GM12878 (cell line): Measurements from ENCODE around the gene POMC. TPM values are rescaled to one million over a fixed set of nuclear protein-coding genes. Genes with fewer than 3 reads are reported as not detected.

ENCODE experiments used
- ATAC-seq: fragments of 200-7000 bp; cut with Tn5 transposase; 3 replicates; pipeline ENCODE4 v1.9.1; 2020; ENCODE audit warnings: mild to moderate bottlenecking, moderate library complexity
- BruUV-seq: library from RNA; stranded (reverse); fragments of 400-500 nt; replicated peaks from 2 replicates; lab custom pipeline; 2021; lab: Mats Ljungman, UMichigan
- CTCF ChIA-PET: fragments of 300-600 bp; sonication (Branson Sonifier 250); formaldehyde crosslinking; extraction: SDS; loops from one replicate; lab custom pipeline; 2021; ENCODE audit warnings: inconsistent platforms; lab: Yijun Ruan, JAX
- POLR2A ChIA-PET: fragments of 350-600 bp; formaldehyde crosslinking; extraction: SDS; loops from one replicate; lab custom pipeline; 2021; ENCODE audit warnings: inconsistent platforms; lab: Charles Lee
- RAD21 ChIA-PET: fragments of 300-600 bp; sonication (Branson Sonifier 250); formaldehyde crosslinking; loops from one replicate; lab custom pipeline; 2023; ENCODE audit warnings: antibody characterized with exemption; ENCODE audit not compliant: unreplicated experiment; lab: Charles Lee
- SMC1A ChIA-PET: fragments of 300-600 bp; sonication (Branson Sonifier 250); formaldehyde crosslinking; loops from one replicate; lab custom pipeline; 2023; ENCODE audit not compliant: unreplicated experiment, uncharacterized antibody; lab: Charles Lee
- DNase-seq: peaks from one replicate; pipeline ENCODE4 v3.0.0-alpha.2; 2011; ENCODE audit warnings: low read depth, low spot score
- FAIRE-seq: peaks from 3 replicates; lab custom pipeline; 2011; peaks lifted over from hg19 to GRCh38; lab: Jason Lieb, UNC
- H2AFZ ChIP-seq: 2 replicates; pipeline ENCODE4 v1.6.0; 2011; ENCODE audit warnings: low read depth, low read length, control low read depth; ENCODE audit not compliant: control insufficient read depth
- H3K27ac ChIP-seq: 2 replicates; pipeline ENCODE4 v1.5.1; 2011; ENCODE audit warnings: control low read depth; ENCODE audit not compliant: control insufficient read depth, insufficient read depth
- H3K27me3 ChIP-seq, 2 experiments: replicated peaks in 1 of 2; 2 replicates each; pipeline versions ENCODE4 v1.6.0 to v1.6.1; 2011; ENCODE audit warnings: low read length in 1 of 2; ENCODE audit not compliant: control insufficient read depth in 2 of 2, insufficient read depth in 2 of 2
- H3K36me3 ChIP-seq, 2 experiments: 2 replicates each; pipeline ENCODE4 v1.5.1; 2011; ENCODE audit warnings: low read length in 1 of 2; ENCODE audit not compliant: control insufficient read depth in 2 of 2, insufficient read depth in 2 of 2
- H3K4me1 ChIP-seq: 2 replicates; pipeline ENCODE4 v1.6.1; 2011; ENCODE audit warnings: mild to moderate bottlenecking, low read length, moderate library complexity, mixed read lengths; ENCODE audit not compliant: control insufficient read depth, insufficient read depth
- H3K4me2 ChIP-seq: 2 replicates; pipeline ENCODE4 v1.6.0; 2011; ENCODE audit warnings: control low read depth; ENCODE audit not compliant: control insufficient read depth, insufficient read depth
- H3K4me3 ChIP-seq: fragments of 200-600 bp; sonication (generic); 2 replicates; pipeline ENCODE4 v1.5.1; 2016
- H3K79me2 ChIP-seq: 2 replicates; pipeline ENCODE4 v1.6.0; 2011; ENCODE audit warnings: low read length; ENCODE audit not compliant: control insufficient read depth, insufficient read depth
- H3K9ac ChIP-seq: 2 replicates; pipeline ENCODE4 v1.8.0; 2011; ENCODE audit warnings: low read length, control low read depth, mixed read lengths; ENCODE audit not compliant: control insufficient read depth, insufficient read depth
- H3K9me3 ChIP-seq: replicated peaks from 3 replicates; pipeline ENCODE4 v1.5.1; 2011; ENCODE audit warnings: mild to moderate bottlenecking, low read length; ENCODE audit not compliant: control insufficient read depth, insufficient read depth
- H4K20me1 ChIP-seq: 2 replicates; pipeline ENCODE4 v1.6.0; 2011; ENCODE audit not compliant: control insufficient read depth, insufficient read depth
- BCLAF1 ChIP-seq: fragments of 450-650 bp; IDR thresholded peaks from 2 replicates; pipeline ENCODE4 v1.6.1; 2017; ENCODE audit warnings: antibody characterized with exemption, mild to moderate bottlenecking, moderate library complexity
- BHLHE40 ChIP-seq, 2 experiments: fragments of 450-650 bp in 1 of 2; IDR thresholded peaks; 2 replicates each; pipeline ENCODE4 v1.6.1; 2011 to 2017; ENCODE audit warnings: low read depth in 2 of 2, borderline replicate concordance in 1 of 2, improper control_type of control experiment in 1 of 2, low read length in 1 of 2, mild to moderate bottlenecking in 1 of 2
- CHD2 ChIP-seq: IDR thresholded peaks from 2 replicates; pipeline ENCODE4 v1.6.1; 2011; ENCODE audit warnings: low read depth, low read length, improper control_type of control experiment, borderline replicate concordance
- HDAC2 ChIP-seq: fragments of 200-600 bp; sonication (generic); IDR thresholded peaks from 2 replicates; pipeline ENCODE4 v1.6.1; 2017
- JUND ChIP-seq: IDR thresholded peaks from 2 replicates; pipeline ENCODE4 v1.6.1; 2012; ENCODE audit warnings: low read depth, mild to moderate bottlenecking, low read length, improper control_type of control experiment, moderate library complexity
- MTA2 ChIP-seq: fragments of 450-650 bp; IDR thresholded peaks from 2 replicates; pipeline ENCODE4 v1.6.1; 2016; ENCODE audit warnings: low read depth, mild to moderate bottlenecking, moderate library complexity
- MYC ChIP-seq: IDR thresholded peaks from 2 replicates; pipeline ENCODE4 v1.6.1; 2011; ENCODE audit warnings: mild to moderate bottlenecking, low read length, moderate library complexity, inconsistent platforms; ENCODE audit not compliant: insufficient read depth, insufficient replicate concordance, insufficient read length, severe bottlenecking
- NR2C2 ChIP-seq: IDR thresholded peaks from 2 replicates; pipeline ENCODE4 v1.6.1; 2011; ENCODE audit warnings: borderline replicate concordance, low read depth; ENCODE audit not compliant: control insufficient read depth, insufficient read length
- PML ChIP-seq: IDR thresholded peaks from 2 replicates; pipeline ENCODE4 v1.6.1; 2012; ENCODE audit warnings: low read length, inconsistent platforms
- REST ChIP-seq: IDR thresholded peaks from 2 replicates; pipeline ENCODE4 v1.6.1; 2012; ENCODE audit warnings: mild to moderate bottlenecking, low read depth, low read length
- SMARCA5 ChIP-seq: fragments of 450-650 bp; IDR thresholded peaks from 2 replicates; pipeline ENCODE4 v1.6.1; 2017; ENCODE audit warnings: mild to moderate bottlenecking
- SRF ChIP-seq, 2 experiments: IDR thresholded peaks; 2 replicates each; pipeline ENCODE4 v1.6.1; 2011; ENCODE audit warnings: low read depth in 2 of 2, low read length in 2 of 2, mild to moderate bottlenecking in 1 of 2, moderate library complexity in 1 of 2
- TCF3 ChIP-seq: IDR thresholded peaks from 2 replicates; pipeline ENCODE4 v1.6.1; 2012; ENCODE audit warnings: low read depth, mild to moderate bottlenecking, low read length, borderline replicate concordance; ENCODE audit not compliant: insufficient read depth
- ZBTB40 ChIP-seq: fragments of 450-650 bp; IDR thresholded peaks from 2 replicates; pipeline ENCODE4 v1.6.1; 2016; ENCODE audit warnings: mild to moderate bottlenecking, moderate library complexity, borderline replicate concordance
- WGBS: methylation state at CpG from one replicate; pipeline ENCODE4 v1.1.6; 2016; ENCODE audit warnings: low lambda C conversion rate; ENCODE audit not compliant: insufficient replicate concordance, insufficient coverage; ENCODE audit errors: missing lambda C conversion rate; 5-methylcytosine and 5-hydroxymethylcytosine counted together
- in situ Hi-C: fragments of 300-500 bp; cut with MboI; formaldehyde crosslinking; loops from 9 replicates; pipeline ENCODE4 v1.14.3; 2018; ENCODE audit warnings: mixed read lengths
- intact Hi-C: fragments of 100-400 bp; cut with micrococcal nuclease; formaldehyde crosslinking; loops from one replicate; pipeline ENCODE4 v1.14.2; 2022; ENCODE audit not compliant: unreplicated experiment
- polyA plus RNA-seq, 11 experiments: library from polyadenylated mRNA; depleted of rRNA in 4 of 11; unstranded in 6 of 11; stranded (reverse) in 5 of 11; fragments of >200 nt; fragmentation: Nextera tagmentation in 4 of 11; fragmentation: Illumina TruSeq in 1 of 11; extraction: Ambion mirVana in 4 of 11; extraction: Trizol in 1 of 11; gene quantifications; 1 replicate in 1 of 11; 2 replicates in 10 of 11; pipeline versions ENCODE4 v1.2.1 to v1.2.3, GENCODE V29; 2011 to 2016; ENCODE audit warnings: inconsistent platforms in 2 of 11, missing spikeins in 2 of 11, low read depth in 1 of 11
- total RNA-seq, 4 experiments: library from RNA; depleted of rRNA in 3 of 4; stranded (reverse); fragments of >200 nt in 3 of 4; fragmentation: Illumina TruSeq in 1 of 4; extraction: Trizol in 1 of 4; gene quantifications; 2 replicates each; pipeline versions ENCODE4 v1.2.1 to v1.2.3, GENCODE V29; 2013 to 2021

POMC gene
- total and polyA plus RNA-seq, 10 of the 15 experiments (the other 5 are each of a cell fraction or from before 2014, with no cell fraction given), result 0.05 to 14.7 (median 6.8) TPM; not detected in 1

- no peaks in the 10 kb centered on the region for H3K27me3 ChIP-seq
- BruUV-seq, result no TSS peak
- in situ Hi-C loops, result no loop called here
- H3K4me2 ChIP-seq, result no peak overlapping the region
- ChIA-PET SMC1A (interaction anchor here (1.0 kb wide), 1 partner anchor 22 kb away, joined by 4 read pairs; no protein-coding TSS in a partner anchor), RAD21 (interaction anchor here (0.6 to 1.4 kb wide), 2 partner anchors 22 to 380 kb away, joined by 3 to 4 read pairs; no protein-coding TSS in a partner anchor), CTCF (no interaction called here), POLR2A (no interaction called here)
- ATAC-seq (no peak), DNase-seq (no peak), FAIRE-seq (no peak)
- no peak overlapping the region for H2AFZ ChIP-seq
- H3K9me3 ChIP-seq, result no peaks in the 10 kb centered on the region
- H3K36me3 ChIP-seq, result no peaks in the 10 kb centered on the region
- no peak overlapping the region for H3K4me3 ChIP-seq
- WGBS, result 77% methylated on average over 4 of the region's 4 CpGs
- H3K4me1 ChIP-seq, result no peaks in the 10 kb centered on the region
- H3K27ac ChIP-seq, result no peak overlapping the region
- H3K9ac ChIP-seq, result no peak overlapping the region
- no peaks in the 10 kb centered on the region for H4K20me1 ChIP-seq
- H3K79me2 ChIP-seq, result no peaks in the 10 kb centered on the region
- intact Hi-C loops, result no loop called here
- TF ChIP-seq ZBTB40 (no peak), NR2C2 (no peak), SMARCA5 (no peak), CHD2 (no peak), SRF (IDR thresholded peaks at IDR 0.05; ENCODE audit: low read depth in 2 of 2, low read length in 2 of 2) (no peak), MTA2 (no peak), BCLAF1 (no peak), JUND (no peak), PML (no peak), REST (no peak), TCF3 (no peak), BHLHE40 (IDR thresholded peaks at IDR 0.05; ENCODE audit: borderline replicate concordance in 1 of 2, low read depth in 2 of 2, low read length in 1 of 2) (no peak), HDAC2 (no peak), MYC (no peak)
Observed at GRCh38 chr2:25188405-25188804, 20.0 kb upstream of the POMC start.
